Subcutaneous adipose tissue (tissue), 4 donors: Measurements from ENCODE around the gene KCNE1. TPM values are rescaled to one million over a fixed set of nuclear protein-coding genes. Genes with fewer than 3 reads are reported as not detected.

Source experiments
- CTCF ChIP-seq: fragments of 450-650 bp; IDR thresholded peaks from one replicate; pipeline ENCODE4 v1.5.1; 2016; ENCODE audit warnings: low read depth, mild to moderate bottlenecking, control low read depth, antibody characterized with exemption, moderate library complexity
- total RNA-seq, 4 donors: library from RNA; depleted of rRNA; stranded (reverse); fragments of >200 nt; gene quantifications; one replicate each; pipeline ENCODE4 v1.1.0, GENCODE V29; 2016

KCNE1 gene
- total RNA-seq, 4 donors from 2014 or later: 5.7 to 28.9 (median 10.4) TPM

- TF ChIP-seq CTCF: no peak
Observed at GRCh38 chr21:34554227-34554626, 42.2 kb upstream of the KCNE1 start.

GRCh38 chr21:34553151-34553952 is 41.3 kb upstream of the KCNE1 start:
- TF ChIP-seq CTCF: no peak

DNA sequence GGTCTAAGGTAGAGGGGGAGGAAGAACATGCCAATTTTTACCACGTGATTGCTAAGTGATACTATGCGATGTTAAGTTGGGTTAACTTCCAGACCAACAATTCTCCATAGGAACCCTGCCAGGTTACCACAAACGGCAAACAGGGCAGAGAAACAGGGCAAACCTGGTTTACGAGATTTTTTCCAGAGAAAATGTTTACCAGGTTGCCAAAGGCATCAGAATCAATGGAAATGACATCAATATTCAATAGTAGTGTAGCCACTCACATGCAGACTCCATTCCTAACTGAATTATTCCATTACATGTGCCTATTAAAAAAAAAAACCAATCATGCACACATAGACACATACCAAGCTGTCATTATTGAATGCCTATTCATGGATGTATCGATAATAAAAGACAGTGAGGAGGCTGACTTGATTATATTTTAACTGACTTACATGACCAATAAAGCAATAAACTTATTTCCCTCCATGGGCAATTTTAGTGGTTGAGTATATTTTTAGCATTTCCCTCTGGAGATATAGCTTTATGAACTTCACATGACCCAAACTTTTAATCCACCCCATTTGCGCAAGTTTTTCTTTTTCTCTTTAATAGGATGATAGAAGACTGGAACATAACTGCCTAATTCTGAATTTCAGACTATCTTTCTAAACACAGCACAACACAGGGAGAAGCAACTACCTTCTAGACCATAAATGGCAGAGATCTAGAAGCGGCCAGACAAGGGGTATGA is 40.5 kb upstream of the KCNE1 start:
- no peak for TF ChIP-seq CTCF

GRCh38 chr21:34550182-34550799 is 38.3 kb upstream of the KCNE1 start:
- no peak for TF ChIP-seq CTCF

DNA sequence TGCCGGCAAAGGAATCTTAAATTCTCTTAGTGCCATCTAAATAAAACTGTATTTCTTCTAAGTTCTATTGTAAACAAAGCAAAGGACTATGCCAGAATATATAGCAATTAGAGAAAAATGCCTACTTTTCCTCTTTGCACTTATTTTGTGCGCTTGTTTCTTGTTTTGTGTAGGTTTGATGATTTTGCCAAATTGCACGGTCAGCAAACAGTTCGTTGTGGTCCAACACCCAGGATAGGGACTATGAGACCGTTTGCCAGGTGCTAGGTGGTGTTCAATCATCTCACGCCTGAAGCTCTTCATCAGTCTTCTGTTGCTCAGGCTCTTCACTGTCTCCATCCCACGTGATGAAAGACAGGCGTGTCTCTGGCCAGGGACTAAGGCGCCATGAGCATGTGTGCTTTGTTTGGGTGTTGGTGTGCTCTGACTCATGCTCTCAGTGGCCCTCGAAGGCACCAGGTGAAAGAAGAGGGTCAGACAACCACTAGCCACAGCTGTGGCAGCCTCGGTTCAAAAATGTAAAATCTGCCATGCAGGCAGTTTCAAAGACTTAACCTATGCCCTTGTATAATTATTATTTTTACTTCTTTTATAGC is 36.9 kb upstream of the KCNE1 start:
- TF ChIP-seq CTCF: no peak

DNA sequence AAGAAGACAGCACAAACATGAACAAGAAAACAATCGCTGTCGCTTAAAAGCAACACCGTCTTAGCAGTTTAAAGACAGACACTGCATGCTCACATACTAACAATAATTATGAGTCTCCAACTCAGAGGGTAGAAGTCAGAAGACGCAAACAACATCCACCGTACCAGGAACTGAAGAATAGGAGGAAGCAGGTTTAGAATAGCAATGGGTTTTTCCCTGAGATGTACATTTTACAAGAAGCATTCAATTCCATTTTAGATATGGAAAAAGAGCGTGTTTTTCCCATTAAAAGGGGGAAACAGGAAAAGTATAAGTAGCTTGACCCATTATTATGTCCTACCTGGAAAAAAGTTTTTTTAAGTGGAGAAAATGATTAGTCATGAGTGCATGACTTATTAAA is 34.5 kb upstream of the KCNE1 start:
- TF ChIP-seq CTCF: no peak
